PC-9 (cell line): ENCODE results near the gene NUP155.

Experiments used
- CTCF ChIP-seq: fragments of 200-600 bp; sonication (generic); conservative IDR thresholded peaks from 2 replicates; pipeline ENCODE4 v1.6.1; 2017; ENCODE audit warnings: mixed run types, antibody characterized with exemption, mild to moderate bottlenecking, moderate library complexity
- EZH2 ChIP-seq: fragments of 200-600 bp; sonication (generic); IDR thresholded peaks from 2 replicates; pipeline ENCODE4 v1.8.0; 2017; ENCODE audit warnings: antibody characterized with exemption, low read depth

DNA sequence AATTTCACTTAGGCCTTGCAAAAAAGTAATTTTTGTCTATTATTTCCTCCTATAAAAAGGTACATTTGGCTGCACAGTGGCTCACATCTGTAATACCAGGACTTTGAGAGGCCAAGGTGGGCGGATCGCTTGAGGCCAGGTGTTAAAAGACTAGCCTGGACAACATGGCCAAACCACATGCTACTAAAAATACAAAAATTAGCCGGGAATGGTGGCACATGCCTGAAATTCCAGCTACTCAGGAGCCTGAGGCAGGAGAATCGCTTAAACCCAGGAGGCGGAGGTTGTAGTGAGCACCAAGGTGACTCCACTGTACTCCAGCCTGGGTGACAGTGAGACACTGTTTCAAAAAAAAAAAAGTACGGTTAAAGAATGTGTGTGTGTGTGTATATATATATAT is 15.7 kb downstream of the NUP155 start:
- TF ChIP-seq CTCF (no peak), EZH2 (no peak)
